Gastroesophageal sphincter (tissue), 4 donors: ENCODE results near the gene ACSS3. TPM values are rescaled to one million over a fixed set of nuclear protein-coding genes. Genes with fewer than 3 reads are reported as not detected.

ENCODE experiments used
- ATAC-seq: fragments of 150-250 bp; one replicate; pipeline ENCODE4 v1.9.1; 2016; ENCODE audit warnings: mild to moderate bottlenecking, moderate library complexity
- H3K27ac ChIP-seq, 4 donors: fragments of 200-600 bp; sonication (generic) in 3 of 4; 1 replicate in 3 of 4; 2 replicates in 1 of 4; pipeline ENCODE4 v1.5.1; 2016 to 2019
- H3K27me3 ChIP-seq: fragments of 200-600 bp; sonication (generic); one replicate; pipeline ENCODE4 v1.5.1; 2019
- H3K36me3 ChIP-seq, 2 donors: fragments of 200-600 bp; sonication (generic); one replicate each; pipeline ENCODE4 v1.5.1; 2019; ENCODE audit warnings: control low read depth in 1 of 2
- H3K4me1 ChIP-seq, 3 donors: fragments of 200-600 bp; sonication (generic); 1 replicate in 2 of 3; 2 replicates in 1 of 3; pipeline ENCODE4 v1.5.1; 2016 to 2019; ENCODE audit warnings: control low read depth in 2 of 3
- H3K4me3 ChIP-seq, 2 donors: fragments of 200-600 bp; sonication (generic); one replicate each; pipeline ENCODE4 v1.5.1; 2019; ENCODE audit warnings: mild to moderate bottlenecking in 1 of 2, moderate library complexity in 1 of 2
- H3K9me3 ChIP-seq, 3 donors: fragments of 200-600 bp; sonication (generic); one replicate each; pipeline ENCODE4 v1.5.1; 2017 to 2019; ENCODE audit warnings: control low read depth in 2 of 3
- CTCF ChIP-seq, 4 experiments: fragments of 200-600 bp in 2 of 4; fragments of 450-650 bp in 2 of 4; sonication (generic) in 1 of 4; IDR thresholded peaks; one replicate each; pipeline ENCODE4 v1.5.1; 2017 to 2019; ENCODE audit warnings: antibody characterized with exemption in 4 of 4, mild to moderate bottlenecking in 2 of 4, moderate library complexity in 2 of 4
- EP300 ChIP-seq: sonication (generic); formaldehyde crosslinking; IDR thresholded peaks from one replicate; pipeline ENCODE4 v1.6.1; 2017; ENCODE audit warnings: antibody characterized with exemption, mild to moderate bottlenecking
- POLR2A ChIP-seq, 2 donors: fragments of 450-650 bp; IDR thresholded peaks; one replicate each; pipeline ENCODE4 v1.6.1; 2017; ENCODE audit warnings: antibody characterized with exemption in 2 of 2, mild to moderate bottlenecking in 2 of 2, moderate library complexity in 1 of 2
- POLR2AphosphoS5 ChIP-seq: sonication (generic); formaldehyde crosslinking; IDR thresholded peaks from one replicate; pipeline ENCODE4 v1.6.1; 2017; ENCODE audit warnings: antibody characterized with exemption
- WGBS, 2 donors: methylation state at CpG; one replicate each; pipeline ENCODE4 v1.1.5; 2018; ENCODE audit warnings: low coverage in 1 of 2; 5-methylcytosine and 5-hydroxymethylcytosine counted together
- total RNA-seq, 4 donors: library from RNA; depleted of rRNA; stranded (reverse); fragments of >200 nt; gene quantifications; one replicate each; pipeline ENCODE4 v1.1.0, GENCODE V29; 2016

ACSS3 gene
- total RNA-seq, 4 donors from 2014 or later, result 6.8 to 19.0 (median 13.5) TPM

- H3K27me3 ChIP-seq, result no peaks in the 10 kb centered on the region
- H3K4me1 ChIP-seq, result no peaks in the 10 kb centered on the region
- no peak overlapping the region for H3K27ac ChIP-seq
- no peaks in the 10 kb centered on the region for H3K9me3 ChIP-seq
- no peak for TF ChIP-seq POLR2A (IDR thresholded peaks at IDR 0.05)
- H3K36me3 ChIP-seq, result no peaks in the 10 kb centered on the region
- no peak overlapping the region for H3K4me3 ChIP-seq
- no peak for ATAC-seq
- WGBS, 2 donors, result 78 to 82% methylated on average over 2 of the region's 2 CpGs
Observed at GRCh38 chr12:81085832-81086231, 8.0 kb downstream of the ACSS3 start.

- Histone ChIP-seq H3K4me1 (no peaks in the 10 kb centered on the region), H3K27me3 (no peaks in the 10 kb centered on the region), H3K27ac (no peak overlapping the region), H3K4me3 (no peak overlapping the region), H3K9me3 (no peaks in the 10 kb centered on the region), H3K36me3 (no peaks in the 10 kb centered on the region)
- 77 to 94% methylated on average over 4 of the region's 4 CpGs for WGBS, 2 donors
- TF ChIP-seq POLR2AphosphoS5, result no peak
- TF ChIP-seq CTCF (IDR thresholded peaks at IDR 0.05), result no peak
- no peak for ATAC-seq
Observed at GRCh38 chr12:81086342-81086741, 8.5 kb downstream of the ACSS3 start.

- no peak for TF ChIP-seq EP300
- TF ChIP-seq CTCF (IDR thresholded peaks at IDR 0.05), result no peak
- no peak for TF ChIP-seq POLR2A (IDR thresholded peaks at IDR 0.05)
- TF ChIP-seq POLR2AphosphoS5, result no peak
- H3K27me3 ChIP-seq, result no peaks in the 10 kb centered on the region
- H3K4me1 ChIP-seq, result no peaks in the 10 kb centered on the region
- H3K36me3 ChIP-seq, result no peaks in the 10 kb centered on the region
- 89% methylated on average over 4 of the region's 4 CpGs for WGBS, 2 donors
- ATAC-seq, result no peak
- no peak overlapping the region for H3K27ac ChIP-seq
- H3K4me3 ChIP-seq, result no peak overlapping the region
- H3K9me3 ChIP-seq, result no peaks in the 10 kb centered on the region
Observed at GRCh38 chr12:81088221-81088620, 10.3 kb downstream of the ACSS3 start.

- no peak overlapping the region for H3K4me3 ChIP-seq
- ATAC-seq, result no peak
- 67 to 70% methylated on average over 1 of the region's 1 CpG for WGBS, 2 donors
- no peaks in the 10 kb centered on the region for H3K4me1 ChIP-seq
- no peaks in the 10 kb centered on the region for H3K9me3 ChIP-seq
- H3K27ac ChIP-seq, result no peak overlapping the region
- no peaks in the 10 kb centered on the region for H3K36me3 ChIP-seq
- no peaks in the 10 kb centered on the region for H3K27me3 ChIP-seq
- TF ChIP-seq POLR2A (IDR thresholded peaks at IDR 0.05) (no peak), EP300 (no peak)
Observed at GRCh38 chr12:81089412-81089811, 11.5 kb downstream of the ACSS3 start.

- Histone ChIP-seq H3K4me3 (no peak overlapping the region), H3K27ac (no peak overlapping the region), H3K4me1 (no peaks in the 10 kb centered on the region), H3K9me3 (no peaks in the 10 kb centered on the region), H3K36me3 (no peaks in the 10 kb centered on the region), H3K27me3 (no peaks in the 10 kb centered on the region)
- ATAC-seq, result no peak
- WGBS, 2 donors, result 84 to 86% methylated on average over 3 of the region's 3 CpGs
- no peak for TF ChIP-seq CTCF (IDR thresholded peaks at IDR 0.05)
- no peak for TF ChIP-seq POLR2AphosphoS5
- no peak for TF ChIP-seq POLR2A (IDR thresholded peaks at IDR 0.05)
- TF ChIP-seq EP300, result no peak
Observed at GRCh38 chr12:81092053-81092452, 14.2 kb downstream of the ACSS3 start.

- no peaks in the 10 kb centered on the region for H3K4me1 ChIP-seq
- no peaks in the 10 kb centered on the region for H3K36me3 ChIP-seq
- no peak for TF ChIP-seq POLR2AphosphoS5
- 62 to 88% methylated on average over 1 of the region's 1 CpG for WGBS, 2 donors
- no peaks in the 10 kb centered on the region for H3K9me3 ChIP-seq
- no peak for ATAC-seq
- no peak overlapping the region for H3K4me3 ChIP-seq
- H3K27me3 ChIP-seq, result no peaks in the 10 kb centered on the region
- H3K27ac ChIP-seq, result no peak overlapping the region
Observed at GRCh38 chr12:81094718-81095360, 17.0 kb downstream of the ACSS3 start.
